ENCODE measurements around the gene SLC25A24. TPM values are rescaled to one million over a fixed set of nuclear protein-coding genes. Genes with fewer than 3 reads are reported as not detected.

SLC25A24 gene
- polyA plus RNA-seq, 3 donors, result 11.1 to 45.4 (median 43.4) TPM

DNA sequence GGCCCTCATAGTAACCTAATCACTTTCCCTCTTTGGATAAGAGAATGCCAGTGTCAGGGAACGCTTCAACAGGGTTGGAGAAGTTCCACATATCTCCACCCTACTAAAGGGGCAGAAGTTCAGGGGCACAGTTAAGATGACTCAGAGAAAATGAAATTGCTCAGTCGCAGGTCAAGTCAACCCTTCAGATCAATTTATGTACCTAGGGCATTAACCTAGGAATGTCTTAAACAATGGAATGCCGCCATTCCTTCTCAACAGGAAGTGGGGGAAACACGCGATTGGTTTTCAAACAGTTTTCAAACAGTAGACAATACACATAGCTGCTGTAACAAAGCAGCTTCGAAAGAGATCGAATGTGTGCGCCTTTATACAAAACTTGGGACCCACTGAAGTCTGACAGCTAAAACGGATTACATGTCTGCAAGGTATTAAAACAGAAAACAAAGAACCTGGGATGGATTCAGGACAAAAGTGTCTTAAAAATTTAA, 897 bp downstream of the SLC25A24 start:
- intact Hi-C loops (cut with micrococcal nuclease), result no loop called here
- Mint-ChIP-seq H3K27ac (peak overlapping the region; percentile 90 to 96 (median 92)), H3K36me3 (peaks cover 22 to 34% of the 10 kb centered on the region in 2 donors), H3K4me1 (peaks cover 45% of the 10 kb centered on the region), H3K4me3 (peak overlapping the region; percentile 90 to 94), H3K9me3 (peaks cover 0 to 12% (median 3%) of the 10 kb centered on the region in 7 donors), H3K27me3 (ENCODE audit: low read depth in 3 of 3) (peaks cover 0 to 1% (median 0%) of the 10 kb centered on the region in 3 donors)
- Histone ChIP-seq H3K9ac (ENCODE audit: insufficient read depth, low read length, poor library complexity, severe bottlenecking) (peak overlapping the region; percentile 90), H3K79me2 (ENCODE audit: insufficient read depth, low read length) (peaks cover 57% of the 10 kb centered on the region), H2AFZ (ENCODE audit: insufficient read depth, low read depth, low read length, poor library complexity, severe bottlenecking) (peak overlapping the region; percentile 99), H3K27ac (ENCODE audit: low read depth in 1 of 2, low read length in 2 of 2) (peak overlapping the region; percentile 92), H3K27me3 (ENCODE audit: control insufficient read depth in 2 of 2, insufficient read depth in 2 of 2, low read length in 2 of 2) (no peaks in the 10 kb centered on the region), H4K20me1 (ENCODE audit: insufficient read depth, low read length) (peaks cover 38% of the 10 kb centered on the region), H3K36me3 (replicated peaks in 1 of 2; ENCODE audit: control insufficient read depth in 1 of 2, insufficient read depth in 2 of 2, low read length in 2 of 2) (peaks cover 15 to 36% of the 10 kb centered on the region in 2 donors), H3K9me3 (replicated peaks in 1 of 2; ENCODE audit: control insufficient read depth in 1 of 2, insufficient read depth in 1 of 2, low read length in 2 of 2) (no peaks in the 10 kb centered on the region), H3K4me3 (replicated peaks in 1 of 3; ENCODE audit: low read depth in 2 of 3, low read length in 3 of 3) (peak overlapping the region; percentile 71 to 97 (median 88)), H3K4me1 (ENCODE audit: control insufficient read depth in 1 of 2, insufficient read depth in 2 of 2, low read length in 2 of 2) (peaks cover 20 to 36% of the 10 kb centered on the region in 2 donors), H3K4me2 (replicated peaks; ENCODE audit: extremely low read depth, low read length, poor library complexity, severe bottlenecking) (peak overlapping the region; percentile 91)
- DNase-seq, result peak in 2 of 3 donors; percentile 29 to 30
- WGBS (ENCODE audit: insufficient coverage), result 0% methylated on average over 7 of the region's 9 CpGs
- TF ChIP-seq, protein P1, sequence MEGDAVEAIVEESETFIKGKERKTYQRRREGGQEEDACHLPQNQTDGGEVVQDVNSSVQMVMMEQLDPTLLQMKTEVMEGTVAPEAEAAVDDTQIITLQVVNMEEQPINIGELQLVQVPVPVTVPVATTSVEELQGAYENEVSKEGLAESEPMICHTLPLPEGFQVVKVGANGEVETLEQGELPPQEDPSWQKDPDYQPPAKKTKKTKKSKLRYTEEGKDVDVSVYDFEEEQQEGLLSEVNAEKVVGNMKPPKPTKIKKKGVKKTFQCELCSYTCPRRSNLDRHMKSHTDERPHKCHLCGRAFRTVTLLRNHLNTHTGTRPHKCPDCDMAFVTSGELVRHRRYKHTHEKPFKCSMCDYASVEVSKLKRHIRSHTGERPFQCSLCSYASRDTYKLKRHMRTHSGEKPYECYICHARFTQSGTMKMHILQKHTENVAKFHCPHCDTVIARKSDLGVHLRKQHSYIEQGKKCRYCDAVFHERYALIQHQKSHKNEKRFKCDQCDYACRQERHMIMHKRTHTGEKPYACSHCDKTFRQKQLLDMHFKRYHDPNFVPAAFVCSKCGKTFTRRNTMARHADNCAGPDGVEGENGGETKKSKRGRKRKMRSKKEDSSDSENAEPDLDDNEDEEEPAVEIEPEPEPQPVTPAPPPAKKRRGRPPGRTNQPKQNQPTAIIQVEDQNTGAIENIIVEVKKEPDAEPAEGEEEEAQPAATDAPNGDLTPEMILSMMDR (IDR thresholded peaks at IDR 0.05), result no peak

GRCh38 chr1:108194051-108194450, 6.1 kb downstream of the SLC25A24 start:
- no peak overlapping the region for H3K9ac ChIP-seq (ENCODE audit: insufficient read depth, low read length, poor library complexity, severe bottlenecking)
- H3K27ac Mint-ChIP-seq, result peak overlapping the region in 2 of 7 donors; percentile 10 to 26
- peaks cover 99% of the 10 kb centered on the region for H3K79me2 ChIP-seq (ENCODE audit: insufficient read depth, low read length)
- peaks cover 30% of the 10 kb centered on the region for H3K4me1 Mint-ChIP-seq
- peaks cover 43 to 82% of the 10 kb centered on the region in 2 donors for H3K36me3 ChIP-seq (replicated peaks in 1 of 2; ENCODE audit: control insufficient read depth in 1 of 2, insufficient read depth in 2 of 2, low read length in 2 of 2)
- DNase-seq, result no peak
- H3K4me2 ChIP-seq (replicated peaks; ENCODE audit: extremely low read depth, low read length, poor library complexity, severe bottlenecking), result no peak overlapping the region
- H3K36me3 Mint-ChIP-seq, result peaks cover 52 to 61% of the 10 kb centered on the region in 2 donors
- H3K9me3 Mint-ChIP-seq, result peaks cover 7 to 21% (median 15%) of the 10 kb centered on the region in 7 donors
- H3K4me1 ChIP-seq (ENCODE audit: control insufficient read depth in 1 of 2, insufficient read depth in 2 of 2, low read length in 2 of 2), result peaks cover 11 to 20% of the 10 kb centered on the region in 2 donors
- intact Hi-C loops (cut with micrococcal nuclease), result no loop called here
- peak overlapping the region in 1 of 2 donors; percentile 20 for H3K27ac ChIP-seq (ENCODE audit: low read depth in 1 of 2, low read length in 2 of 2)
- H3K27me3 Mint-ChIP-seq (ENCODE audit: low read depth in 3 of 3), result peaks cover 0 to 1% (median 0%) of the 10 kb centered on the region in 3 donors
- no peaks in the 10 kb centered on the region for H3K27me3 ChIP-seq (ENCODE audit: control insufficient read depth in 2 of 2, insufficient read depth in 2 of 2, low read length in 2 of 2)
- H3K4me3 ChIP-seq (replicated peaks in 1 of 3; ENCODE audit: low read depth in 2 of 3, low read length in 3 of 3), result no peak overlapping the region
- TF ChIP-seq, protein P1 (IDR thresholded peaks at IDR 0.05), result no peak
- WGBS (ENCODE audit: insufficient coverage), result no CpG with 5 or more reads among the region's 1 CpG
- H4K20me1 ChIP-seq (ENCODE audit: insufficient read depth, low read length), result peaks cover 77% of the 10 kb centered on the region
- no peak overlapping the region for H2AFZ ChIP-seq (ENCODE audit: insufficient read depth, low read depth, low read length, poor library complexity, severe bottlenecking)
- peaks cover 15 to 32% of the 10 kb centered on the region in 2 donors for H3K9me3 ChIP-seq (replicated peaks in 1 of 2; ENCODE audit: control insufficient read depth in 1 of 2, insufficient read depth in 1 of 2, low read length in 2 of 2)
- H3K4me3 Mint-ChIP-seq, result no peak overlapping the region
